MM.1S (cell line): Measurements from ENCODE around the gene FRYL.
"Not testable (repeated sequence)": the region's sequence is repeated elsewhere in the genome, so short reads cannot be mapped to it uniquely, and the experiment has no call there.

Experiments
- DNase-seq: peaks from one replicate; pipeline ENCODE4 v3.0.0-alpha.2; 2015
- H2AFZ ChIP-seq: fragments of 300-600 bp; sonication (generic); 2 replicates; pipeline ENCODE4 v1.6.0; 2016; ENCODE audit warnings: antibody characterized with exemption, low read length
- H3F3A ChIP-seq: fragments of 300-600 bp; sonication (generic); 2 replicates; pipeline ENCODE4 v1.6.1; 2016; ENCODE audit warnings: mild to moderate bottlenecking, antibody characterized with exemption, low read length, moderate library complexity, mixed read lengths; ENCODE audit not compliant: insufficient read depth
- H3K27ac ChIP-seq: fragments of 300-600 bp; sonication (generic); 2 replicates; pipeline ENCODE4 v1.5.1; 2016; ENCODE audit warnings: mild to moderate bottlenecking, low read length
- H3K27me3 ChIP-seq: fragments of 300-600 bp; sonication (generic); replicated peaks from 2 replicates; pipeline ENCODE4 v1.6.0; 2016; ENCODE audit warnings: low read length; ENCODE audit not compliant: insufficient read depth
- H3K36me3 ChIP-seq: fragments of 300-600 bp; sonication (generic); replicated peaks from 2 replicates; pipeline ENCODE4 v1.6.1; 2016; ENCODE audit warnings: mild to moderate bottlenecking, low read length, mixed read lengths; ENCODE audit not compliant: insufficient read depth
- H3K4me1 ChIP-seq: fragments of 300-600 bp; sonication (generic); 2 replicates; pipeline ENCODE4 v1.6.1; 2016; ENCODE audit warnings: low read length, mixed read lengths
- H3K4me2 ChIP-seq: fragments of 300-600 bp; sonication (generic); 2 replicates; pipeline ENCODE4 v1.6.0; 2016; ENCODE audit warnings: low read depth, low read length
- H3K4me3 ChIP-seq: fragments of 300-600 bp; sonication (generic); 2 replicates; pipeline ENCODE4 v1.5.1; 2016; ENCODE audit warnings: low read length, mixed read lengths
- H3K79me2 ChIP-seq: fragments of 300-600 bp; sonication (generic); 2 replicates; pipeline ENCODE4 v1.6.1; 2016; ENCODE audit warnings: mixed run types, low read length, mixed read lengths
- H3K9ac ChIP-seq: fragments of 300-600 bp; sonication (generic); 2 replicates; pipeline ENCODE4 v1.6.1; 2016; ENCODE audit warnings: low read length, mixed read lengths
- H3K9me2 ChIP-seq: fragments of 300-600 bp; sonication (generic); replicated peaks from 2 replicates; pipeline ENCODE4 v1.6.1; 2016; ENCODE audit warnings: mild to moderate bottlenecking, low read length, mixed read lengths; ENCODE audit not compliant: insufficient read depth
- H3K9me3 ChIP-seq: fragments of 300-600 bp; sonication (generic); replicated peaks from 2 replicates; pipeline ENCODE4 v1.6.1; 2016; ENCODE audit warnings: mild to moderate bottlenecking, low read length, mixed read lengths; ENCODE audit not compliant: insufficient read depth
- H4K20me1 ChIP-seq: fragments of 300-600 bp; sonication (generic); 2 replicates; pipeline ENCODE4 v1.6.1; 2016; ENCODE audit warnings: mild to moderate bottlenecking, low read length, moderate library complexity, mixed read lengths; ENCODE audit not compliant: insufficient read depth
- EZH2 ChIP-seq: fragments of 300-600 bp; sonication (generic); optimal IDR thresholded peaks from 2 replicates; pipeline ENCODE3; 2017; ENCODE audit warnings: low read depth, mild to moderate bottlenecking, antibody characterized with exemption, low read length, mixed read lengths
- EZH2phosphoT487 ChIP-seq: fragments of 300-600 bp; sonication (generic); IDR thresholded peaks from 2 replicates; pipeline ENCODE4 v1.6.1; 2018; ENCODE audit warnings: antibody characterized with exemption, low read length
- TF ChIP-seq, protein P1 (sequence below): fragments of 300-600 bp; sonication (generic); IDR thresholded peaks from 2 replicates; pipeline ENCODE4 v1.5.1; 2016; ENCODE audit warnings: antibody characterized with exemption, low read length, mixed read lengths

FRYL gene

DNA sequence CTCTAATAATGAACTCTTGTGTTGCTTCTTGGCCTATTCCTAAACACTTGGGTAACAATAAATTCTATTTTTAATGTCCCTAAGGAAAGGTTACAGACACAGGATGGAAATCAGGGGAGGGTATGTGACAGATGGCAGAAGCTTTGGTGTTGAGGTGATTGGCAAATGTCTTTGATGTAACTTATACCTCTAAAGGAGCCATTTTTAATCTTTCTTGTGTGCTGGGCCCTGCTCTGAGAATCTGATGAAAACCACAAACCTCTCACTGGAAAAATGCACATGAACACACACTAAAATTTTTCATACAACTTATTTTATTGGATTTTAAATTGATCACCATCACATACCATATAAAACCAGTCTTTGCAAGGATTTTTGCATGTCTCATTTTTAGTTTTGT is 17.7 kb downstream of the FRYL start:
- H3K79me2 ChIP-seq: peaks cover 85% of the 10 kb centered on the region
- no peak for DNase-seq
- H4K20me1 ChIP-seq: no peaks in the 10 kb centered on the region
- no peaks in the 10 kb centered on the region for H3K27me3 ChIP-seq
- no peaks in the 10 kb centered on the region for H3K9me3 ChIP-seq
- no peaks in the 10 kb centered on the region for H3K4me1 ChIP-seq
- no peak overlapping the region for H3K27ac ChIP-seq
- no peaks in the 10 kb centered on the region for H3K9me2 ChIP-seq
- no peak overlapping the region for H2AFZ ChIP-seq
- no peak overlapping the region for H3K4me3 ChIP-seq
- TF ChIP-seq EZH2phosphoT487 (no peak), EZH2 (no peak)
- TF ChIP-seq, protein P1, sequence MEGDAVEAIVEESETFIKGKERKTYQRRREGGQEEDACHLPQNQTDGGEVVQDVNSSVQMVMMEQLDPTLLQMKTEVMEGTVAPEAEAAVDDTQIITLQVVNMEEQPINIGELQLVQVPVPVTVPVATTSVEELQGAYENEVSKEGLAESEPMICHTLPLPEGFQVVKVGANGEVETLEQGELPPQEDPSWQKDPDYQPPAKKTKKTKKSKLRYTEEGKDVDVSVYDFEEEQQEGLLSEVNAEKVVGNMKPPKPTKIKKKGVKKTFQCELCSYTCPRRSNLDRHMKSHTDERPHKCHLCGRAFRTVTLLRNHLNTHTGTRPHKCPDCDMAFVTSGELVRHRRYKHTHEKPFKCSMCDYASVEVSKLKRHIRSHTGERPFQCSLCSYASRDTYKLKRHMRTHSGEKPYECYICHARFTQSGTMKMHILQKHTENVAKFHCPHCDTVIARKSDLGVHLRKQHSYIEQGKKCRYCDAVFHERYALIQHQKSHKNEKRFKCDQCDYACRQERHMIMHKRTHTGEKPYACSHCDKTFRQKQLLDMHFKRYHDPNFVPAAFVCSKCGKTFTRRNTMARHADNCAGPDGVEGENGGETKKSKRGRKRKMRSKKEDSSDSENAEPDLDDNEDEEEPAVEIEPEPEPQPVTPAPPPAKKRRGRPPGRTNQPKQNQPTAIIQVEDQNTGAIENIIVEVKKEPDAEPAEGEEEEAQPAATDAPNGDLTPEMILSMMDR: no peak
- no peak overlapping the region for H3K4me2 ChIP-seq
- H3K9ac ChIP-seq: no peak overlapping the region
- no peaks in the 10 kb centered on the region for H3K36me3 ChIP-seq
- H3F3A ChIP-seq: no peaks in the 10 kb centered on the region

DNA sequence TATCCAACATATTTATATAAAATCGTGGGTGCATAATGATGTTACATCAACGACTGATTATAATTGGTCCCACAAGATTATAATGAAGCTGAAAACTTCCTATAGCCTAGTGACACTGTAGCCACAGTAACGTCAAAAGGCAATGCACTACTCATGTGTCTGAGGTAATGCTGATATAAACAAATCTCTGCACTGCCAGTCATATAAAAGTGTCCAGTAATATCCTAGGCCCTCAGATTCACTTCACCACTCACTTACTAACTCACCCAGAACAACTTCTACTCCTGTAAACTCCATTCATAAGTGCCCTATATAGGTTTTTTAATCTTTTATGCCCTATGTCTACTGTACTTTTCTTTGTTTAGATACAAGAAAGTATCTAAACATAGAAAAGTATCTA is 18.8 kb downstream of the FRYL start:
- TF ChIP-seq, protein P1: no peak
- no peak for TF ChIP-seq EZH2phosphoT487
- TF ChIP-seq EZH2: no peak
- no peaks in the 10 kb centered on the region for H3K27me3 ChIP-seq
- no peaks in the 10 kb centered on the region for H3K4me1 ChIP-seq
- no peak overlapping the region for H2AFZ ChIP-seq
- peaks cover 82% of the 10 kb centered on the region for H3K79me2 ChIP-seq
- H3K9me2 ChIP-seq: no peaks in the 10 kb centered on the region
- no peak for DNase-seq
- H3K36me3 ChIP-seq: no peaks in the 10 kb centered on the region
- H3F3A ChIP-seq: no peaks in the 10 kb centered on the region
- no peaks in the 10 kb centered on the region for H4K20me1 ChIP-seq
- H3K27ac ChIP-seq: no peak overlapping the region
- no peak overlapping the region for H3K4me2 ChIP-seq
- no peaks in the 10 kb centered on the region for H3K9me3 ChIP-seq
- H3K9ac ChIP-seq: no peak overlapping the region
- no peak overlapping the region for H3K4me3 ChIP-seq

DNA sequence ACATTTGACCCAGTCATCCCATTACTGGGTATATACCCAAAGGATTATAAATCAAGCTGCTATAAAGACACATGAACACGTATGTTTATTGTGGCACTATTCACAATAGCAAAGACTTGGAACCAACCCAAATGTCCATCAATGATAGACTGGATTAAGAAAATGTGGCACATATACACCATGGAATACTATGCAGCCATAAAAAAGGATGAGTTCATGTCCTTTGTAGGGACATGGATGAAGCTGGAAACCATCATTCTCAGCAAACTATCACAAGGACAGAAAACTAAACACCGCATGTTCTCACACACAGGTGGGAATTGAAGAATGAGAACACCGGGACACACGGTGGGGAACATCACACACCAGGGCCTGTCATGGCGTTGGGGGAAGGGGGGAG is 21.4 kb downstream of the FRYL start:
- not testable (repeated sequence) for H3K4me2 ChIP-seq, H3K9me3 ChIP-seq, H3F3A ChIP-seq

DNA sequence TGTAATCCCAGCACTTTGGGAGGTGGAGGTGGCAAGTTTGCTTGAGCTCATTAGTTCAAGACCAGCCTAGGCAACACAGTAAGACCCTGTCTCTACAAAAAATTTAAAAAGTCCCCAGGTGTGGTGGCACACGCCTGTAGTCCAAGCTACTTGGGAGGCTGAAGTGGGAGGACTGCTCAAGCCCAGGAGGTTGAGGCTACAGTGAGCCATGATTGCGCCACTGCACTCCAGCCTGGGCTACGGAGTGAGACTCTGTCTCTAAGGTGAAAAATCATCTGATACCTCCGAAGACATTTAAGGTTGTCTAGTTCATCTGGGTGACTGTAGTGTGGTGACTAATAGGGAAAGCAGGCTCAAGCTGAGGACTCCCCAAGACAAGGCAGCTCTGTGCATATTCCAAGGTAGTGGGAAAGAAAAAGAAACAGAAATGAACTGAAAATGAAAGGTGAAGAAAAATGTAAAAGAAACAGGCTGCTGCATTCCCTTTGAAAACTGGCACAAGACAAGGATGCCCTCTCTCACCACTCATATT is 23.3 kb downstream of the FRYL start:
- H3K36me3 ChIP-seq: no peaks in the 10 kb centered on the region
- no peak overlapping the region for H3K27ac ChIP-seq
- H3K4me1 ChIP-seq: no peaks in the 10 kb centered on the region
- no peak overlapping the region for H2AFZ ChIP-seq
- H4K20me1 ChIP-seq: no peaks in the 10 kb centered on the region
- no peak overlapping the region for H3K4me3 ChIP-seq
- no peak overlapping the region for H3K4me2 ChIP-seq
- no peaks in the 10 kb centered on the region for H3F3A ChIP-seq
- no peaks in the 10 kb centered on the region for H3K9me3 ChIP-seq
- peaks cover 84% of the 10 kb centered on the region for H3K79me2 ChIP-seq
- no peaks in the 10 kb centered on the region for H3K27me3 ChIP-seq
- H3K9me2 ChIP-seq: no peaks in the 10 kb centered on the region
- no peak for DNase-seq
- no peak overlapping the region for H3K9ac ChIP-seq
- TF ChIP-seq EZH2: no peak
- TF ChIP-seq, protein P1: no peak
- TF ChIP-seq EZH2phosphoT487: no peak

More for the DNA sequence above, 21.4 kb downstream of the FRYL start:
- H3K9ac ChIP-seq, H2AFZ ChIP-seq, H4K20me1 ChIP-seq, H3K4me1 ChIP-seq, DNase-seq, H3K36me3 ChIP-seq, H3K27me3 ChIP-seq, H3K27ac ChIP-seq, H3K9me2 ChIP-seq, H3K4me3 ChIP-seq: not testable (repeated sequence)
- H3K79me2 ChIP-seq: peaks cover 84% of the 10 kb centered on the region
